Naive B cell (primary cell): ENCODE data around the gene HES3. TPM values are rescaled to one million over a fixed set of nuclear protein-coding genes. Genes with fewer than 3 reads are reported as not detected.

ENCODE experiments used
- ATAC-seq, 2 donors: fragments of 150-1000 bp; cut with Tn5 transposase; 2 replicates each; pipeline ENCODE4 v1.10.0; 2021; ENCODE audit warnings: low read depth in 2 of 2, mild to moderate bottlenecking in 2 of 2, moderate library complexity in 2 of 2
- DNase-seq: peaks from one replicate; pipeline ENCODE4 v3.0.0; 2022
- H3K27ac Mint-ChIP-seq, 6 donors: one replicate each; pipeline ENCODE4 v1.8.0; 2020 to 2022; ENCODE audit warnings: mild to moderate bottlenecking in 6 of 6, mixed read lengths in 6 of 6, moderate library complexity in 5 of 6, inconsistent platforms in 2 of 6
- H3K27me3 Mint-ChIP-seq, 3 donors: one replicate each; pipeline ENCODE4 v1.8.0; 2021 to 2022; ENCODE audit warnings: mixed read lengths in 3 of 3, mild to moderate bottlenecking in 1 of 3
- H3K36me3 Mint-ChIP-seq, 2 donors: one replicate each; pipeline ENCODE4 v1.8.0; 2020 to 2022; ENCODE audit warnings: mixed read lengths in 2 of 2, inconsistent platforms in 1 of 2, mild to moderate bottlenecking in 1 of 2
- H3K4me1 Mint-ChIP-seq, 3 donors: one replicate each; pipeline ENCODE4 v1.8.0; 2020 to 2022; ENCODE audit warnings: mixed read lengths in 3 of 3, inconsistent platforms in 1 of 3, mild to moderate bottlenecking in 1 of 3, moderate library complexity in 1 of 3
- H3K4me3 Mint-ChIP-seq, 8 donors: one replicate each; pipeline ENCODE4 v1.8.0; 2020 to 2022; ENCODE audit warnings: mild to moderate bottlenecking in 8 of 8, mixed read lengths in 8 of 8, moderate library complexity in 8 of 8, inconsistent platforms in 2 of 8
- H3K9me3 Mint-ChIP-seq, 7 donors: one replicate each; pipeline ENCODE4 v1.8.0; 2020 to 2022; ENCODE audit warnings: mixed read lengths in 7 of 7, mild to moderate bottlenecking in 5 of 7, inconsistent platforms in 2 of 7, moderate library complexity in 1 of 7
- polyA plus RNA-seq, 6 donors: library from polyadenylated mRNA; unstranded; fragments of 300-500 nt; fragmentation: Illumina TruSeq; gene quantifications; one replicate each; pipeline ENCODE4 v1.2.3, GENCODE V29; 2021; ENCODE audit warnings: low read depth in 6 of 6

Gene HES3
- polyA plus RNA-seq, 6 donors from 2014 or later: not detected

GRCh38 chr1:6252374-6252710, 8.4 kb downstream of the HES3 start:
- H3K9me3 Mint-ChIP-seq: no peaks in the 10 kb centered on the region
- DNase-seq (no peak), ATAC-seq (no peak)
- H3K4me1 Mint-ChIP-seq: no peaks in the 10 kb centered on the region
- no peak overlapping the region for H3K27ac Mint-ChIP-seq
- H3K36me3 Mint-ChIP-seq: no peaks in the 10 kb centered on the region
- H3K4me3 Mint-ChIP-seq: no peak overlapping the region
- peaks cover 31 to 57% (median 43%) of the 10 kb centered on the region in 3 donors for H3K27me3 Mint-ChIP-seq

GRCh38 chr1:6253380-6253779, 9.4 kb downstream of the HES3 start:
- Mint-ChIP-seq H3K36me3 (no peaks in the 10 kb centered on the region), H3K4me3 (no peak overlapping the region), H3K27me3 (peaks cover 21 to 57% (median 40%) of the 10 kb centered on the region in 3 donors), H3K4me1 (no peaks in the 10 kb centered on the region), H3K27ac (no peak overlapping the region), H3K9me3 (no peaks in the 10 kb centered on the region)
- DNase-seq (no peak), ATAC-seq (no peak)

GRCh38 chr1:6254691-6255090, 10.7 kb downstream of the HES3 start:
- H3K4me3 Mint-ChIP-seq: no peak overlapping the region
- ATAC-seq (no peak), DNase-seq (no peak)
- no peaks in the 10 kb centered on the region for H3K36me3 Mint-ChIP-seq
- no peak overlapping the region for H3K27ac Mint-ChIP-seq
- peaks cover 0 to 6% (median 3%) of the 10 kb centered on the region in 3 donors for H3K4me1 Mint-ChIP-seq
- H3K27me3 Mint-ChIP-seq: peaks cover 30 to 62% (median 42%) of the 10 kb centered on the region in 3 donors
- no peaks in the 10 kb centered on the region for H3K9me3 Mint-ChIP-seq

DNA sequence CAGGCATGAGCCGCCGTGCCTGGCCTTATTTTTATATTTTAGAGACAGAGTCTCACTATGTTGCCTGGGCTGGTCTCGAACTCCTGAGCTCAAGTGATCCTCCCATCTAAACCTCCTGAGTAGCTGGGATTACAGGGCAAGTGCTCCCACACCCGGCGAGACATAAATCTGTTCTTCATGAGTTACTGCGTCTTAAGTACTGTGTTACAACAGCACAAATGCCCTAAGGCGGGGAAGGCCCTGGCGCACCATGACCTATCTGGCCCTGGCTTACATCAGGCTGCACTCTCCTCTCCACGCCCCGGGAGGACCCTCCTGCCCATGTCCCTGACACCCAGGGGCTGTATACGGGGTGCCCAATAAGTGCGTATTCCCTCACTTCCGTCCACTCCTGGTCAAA, 12.7 kb downstream of the HES3 start:
- no peak overlapping the region for H3K4me3 Mint-ChIP-seq
- no peak overlapping the region for H3K27ac Mint-ChIP-seq
- no peaks in the 10 kb centered on the region for H3K9me3 Mint-ChIP-seq
- peaks cover 25 to 53% (median 30%) of the 10 kb centered on the region in 3 donors for H3K27me3 Mint-ChIP-seq
- ATAC-seq (no peak), DNase-seq (no peak)
- H3K4me1 Mint-ChIP-seq: peaks cover 0 to 13% (median 3%) of the 10 kb centered on the region in 3 donors
- H3K36me3 Mint-ChIP-seq: no peaks in the 10 kb centered on the region

- ATAC-seq (no peak), DNase-seq (no peak)
- Mint-ChIP-seq H3K27me3 (peaks cover 20 to 53% (median 33%) of the 10 kb centered on the region in 3 donors), H3K36me3 (no peaks in the 10 kb centered on the region), H3K9me3 (no peaks in the 10 kb centered on the region), H3K4me1 (peaks cover 0 to 20% (median 7%) of the 10 kb centered on the region in 3 donors), H3K27ac (peak overlapping the region in 1 of 6 donors; percentile 1), H3K4me3 (no peak overlapping the region)
These were observed 13.6 kb downstream of the HES3 start for GRCh38 chr1:6257541-6258069.

GRCh38 chr1:6258675-6259074, 14.7 kb downstream of the HES3 start:
- Mint-ChIP-seq H3K9me3 (no peaks in the 10 kb centered on the region), H3K27ac (peak overlapping the region in 1 of 6 donors; percentile 37), H3K36me3 (no peaks in the 10 kb centered on the region), H3K27me3 (peaks cover 20 to 55% (median 38%) of the 10 kb centered on the region in 3 donors), H3K4me1 (peaks cover 0 to 20% (median 7%) of the 10 kb centered on the region in 3 donors), H3K4me3 (peak overlapping the region in 5 of 8 donors; percentile 56 to 84 (median 61))
- ATAC-seq (no peak), DNase-seq (no peak)

DNA sequence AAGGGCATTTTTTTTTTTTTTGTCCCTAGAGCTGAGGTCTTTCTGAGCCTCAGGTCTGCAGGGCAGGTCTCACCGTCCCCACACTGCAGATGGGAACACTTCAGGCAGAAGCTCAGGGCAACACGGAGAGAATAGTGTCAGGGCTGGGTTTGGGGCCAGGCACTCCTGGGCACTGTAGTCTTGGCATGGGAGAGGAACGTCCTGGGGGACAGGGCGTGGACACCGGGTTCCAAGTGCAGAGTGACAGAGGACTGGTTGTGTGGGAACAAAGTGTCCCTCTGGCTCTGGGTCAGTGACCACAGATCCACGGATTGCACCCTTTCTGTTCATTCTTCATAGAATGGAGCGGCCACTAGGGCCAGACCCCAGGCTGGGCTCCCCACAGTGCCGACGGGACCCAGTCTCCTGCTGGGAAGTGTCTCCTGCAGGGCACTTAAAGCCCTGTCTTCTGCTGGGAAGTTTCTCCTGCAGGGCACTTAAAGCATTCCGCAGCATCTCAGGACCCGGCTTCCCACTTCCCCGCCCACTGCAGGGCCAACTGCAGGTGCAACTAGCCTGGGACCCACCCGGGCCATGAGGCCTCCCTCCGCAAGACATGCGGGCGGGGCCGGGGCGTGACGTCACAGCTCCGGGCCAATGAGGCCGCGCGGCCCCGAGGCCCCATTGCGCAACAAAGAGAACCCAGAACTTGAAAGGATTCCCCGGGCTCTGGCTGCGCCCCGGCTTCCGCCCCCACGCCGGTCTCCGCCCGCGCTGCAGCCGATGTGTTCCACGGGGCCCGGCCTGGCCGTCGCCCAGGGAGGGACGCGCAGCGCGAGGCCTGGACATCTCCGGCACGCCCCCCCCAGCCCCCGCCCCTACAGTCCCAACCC, 15.7 kb downstream of the HES3 start:
- Mint-ChIP-seq H3K36me3 (no peaks in the 10 kb centered on the region), H3K4me3 (peak overlapping the region; percentile 56 to 84 (median 70)), H3K27me3 (peaks cover 16 to 59% (median 43%) of the 10 kb centered on the region in 3 donors), H3K4me1 (peaks cover 0 to 20% (median 7%) of the 10 kb centered on the region in 3 donors), H3K27ac (peak overlapping the region in 1 of 6 donors; percentile 12), H3K9me3 (no peaks in the 10 kb centered on the region)
- DNase-seq: peak; percentile 58
- peak; percentile 83 for ATAC-seq

DNA sequence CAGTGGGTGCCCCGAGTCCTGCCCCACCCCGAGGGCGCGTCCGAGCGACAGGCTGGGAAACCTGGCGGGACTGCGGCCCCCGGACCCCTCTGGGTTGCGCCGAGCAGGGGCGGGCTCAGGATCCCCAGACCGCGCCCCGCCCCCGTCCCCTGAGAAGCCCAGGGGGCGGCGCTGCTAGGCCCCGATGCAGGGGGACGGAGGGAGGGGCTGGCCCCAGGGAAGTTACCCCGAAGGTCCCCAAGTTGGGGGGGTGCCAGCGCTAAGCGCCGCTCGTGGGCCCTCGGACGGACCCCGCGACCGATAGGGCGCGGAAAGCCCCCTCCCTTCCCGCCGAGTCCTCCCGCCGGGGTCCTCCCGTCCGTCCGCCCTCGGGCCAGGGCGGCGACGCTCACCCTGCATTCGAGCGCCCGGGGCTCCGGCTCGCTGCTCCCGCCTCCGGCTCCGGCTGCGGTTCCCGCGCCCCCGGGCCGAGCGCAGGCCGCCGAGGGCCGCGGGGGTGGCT, 16.5 kb downstream of the HES3 start:
- H3K9me3 Mint-ChIP-seq: no peaks in the 10 kb centered on the region
- no peak overlapping the region for H3K27ac Mint-ChIP-seq
- H3K27me3 Mint-ChIP-seq: peaks cover 16 to 59% (median 43%) of the 10 kb centered on the region in 3 donors
- H3K4me1 Mint-ChIP-seq: peaks cover 0 to 20% (median 7%) of the 10 kb centered on the region in 3 donors
- peak overlapping the region in 1 of 8 donors; percentile 58 for H3K4me3 Mint-ChIP-seq
- DNase-seq (no peak), ATAC-seq (peak; percentile 48 to 49)
- no peaks in the 10 kb centered on the region for H3K36me3 Mint-ChIP-seq

DNA sequence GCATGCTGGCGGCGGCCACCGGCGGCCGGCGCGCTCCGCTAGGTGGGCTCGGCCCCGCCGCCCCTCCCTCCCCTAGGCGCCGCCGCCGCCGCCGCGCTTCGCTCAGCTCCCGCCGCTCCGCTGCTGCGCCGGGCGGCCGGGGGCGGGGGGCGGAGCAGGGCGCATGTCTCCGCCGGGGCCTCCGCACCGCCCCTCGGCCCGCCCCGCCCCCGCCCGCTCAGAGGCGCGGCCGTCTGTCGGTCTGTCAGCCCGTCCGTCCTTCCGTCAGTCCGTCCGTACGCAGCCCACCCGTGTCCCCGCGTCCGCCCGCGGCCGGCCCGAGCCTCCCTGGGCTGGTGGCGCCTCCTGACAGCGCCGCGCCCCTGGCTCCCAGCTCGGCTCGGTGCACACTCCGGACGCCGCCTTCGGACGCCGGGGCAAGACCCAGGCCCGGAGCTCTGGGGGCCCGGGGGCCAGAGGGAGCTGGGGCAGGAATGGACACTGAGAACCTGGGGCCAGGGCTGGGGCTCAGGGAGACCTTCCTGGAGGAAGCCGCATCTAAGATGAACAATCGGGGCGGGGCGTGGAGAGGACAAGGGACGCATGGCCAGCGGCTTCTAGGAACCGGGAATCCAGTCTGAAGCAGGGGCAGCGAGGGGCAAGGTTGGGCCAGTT, 17.1 kb downstream of the HES3 start, which contains the start of gene GPR153:
TSS of gene GPR153 (minus strand) at position 138 of the 654 bp plus-strand sequence. CDS start 6,193 bp downstream, outside the sequence.
- Mint-ChIP-seq H3K4me1 (peaks cover 0 to 20% (median 7%) of the 10 kb centered on the region in 3 donors), H3K27ac (no peak within 1 kb of the TSS), H3K9me3 (no peaks in the 10 kb centered on the region), H3K36me3 (no peaks in the 10 kb centered on the region), H3K27me3 (peaks cover 16 to 59% (median 43%) of the 10 kb centered on the region in 3 donors), H3K4me3 (peak within 1 kb of the TSS; percentile 63 to 85 (median 72))
- ATAC-seq: peak; percentile 26 to 40
- DNase-seq: no peak

DNA sequence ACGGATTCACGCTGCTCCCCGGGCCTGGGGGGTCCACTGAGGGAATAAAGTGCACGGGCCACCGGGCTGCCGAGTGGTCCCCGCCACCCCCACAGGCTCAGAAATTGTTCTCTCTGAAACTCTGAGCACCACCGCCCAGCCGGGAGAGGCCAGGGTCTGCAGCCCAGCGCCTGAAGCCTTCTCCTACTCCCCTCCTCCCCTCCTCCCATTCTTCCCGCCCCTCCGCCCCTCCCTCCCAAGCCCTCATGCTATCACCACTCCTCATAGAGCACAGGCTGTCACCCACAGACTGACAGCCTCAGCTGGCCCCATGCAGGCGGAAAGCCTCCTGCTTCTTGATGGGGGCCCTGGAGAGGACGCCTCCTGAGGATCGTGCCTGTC, 17.6 kb downstream of the HES3 start:
- ATAC-seq (no peak), DNase-seq (no peak)
- H3K9me3 Mint-ChIP-seq: no peaks in the 10 kb centered on the region
- no peaks in the 10 kb centered on the region for H3K36me3 Mint-ChIP-seq
- peak overlapping the region; percentile 63 to 85 (median 72) for H3K4me3 Mint-ChIP-seq
- no peak overlapping the region for H3K27ac Mint-ChIP-seq
- H3K4me1 Mint-ChIP-seq: peaks cover 0 to 20% (median 7%) of the 10 kb centered on the region in 3 donors
- peaks cover 14 to 57% (median 43%) of the 10 kb centered on the region in 3 donors for H3K27me3 Mint-ChIP-seq

DNA sequence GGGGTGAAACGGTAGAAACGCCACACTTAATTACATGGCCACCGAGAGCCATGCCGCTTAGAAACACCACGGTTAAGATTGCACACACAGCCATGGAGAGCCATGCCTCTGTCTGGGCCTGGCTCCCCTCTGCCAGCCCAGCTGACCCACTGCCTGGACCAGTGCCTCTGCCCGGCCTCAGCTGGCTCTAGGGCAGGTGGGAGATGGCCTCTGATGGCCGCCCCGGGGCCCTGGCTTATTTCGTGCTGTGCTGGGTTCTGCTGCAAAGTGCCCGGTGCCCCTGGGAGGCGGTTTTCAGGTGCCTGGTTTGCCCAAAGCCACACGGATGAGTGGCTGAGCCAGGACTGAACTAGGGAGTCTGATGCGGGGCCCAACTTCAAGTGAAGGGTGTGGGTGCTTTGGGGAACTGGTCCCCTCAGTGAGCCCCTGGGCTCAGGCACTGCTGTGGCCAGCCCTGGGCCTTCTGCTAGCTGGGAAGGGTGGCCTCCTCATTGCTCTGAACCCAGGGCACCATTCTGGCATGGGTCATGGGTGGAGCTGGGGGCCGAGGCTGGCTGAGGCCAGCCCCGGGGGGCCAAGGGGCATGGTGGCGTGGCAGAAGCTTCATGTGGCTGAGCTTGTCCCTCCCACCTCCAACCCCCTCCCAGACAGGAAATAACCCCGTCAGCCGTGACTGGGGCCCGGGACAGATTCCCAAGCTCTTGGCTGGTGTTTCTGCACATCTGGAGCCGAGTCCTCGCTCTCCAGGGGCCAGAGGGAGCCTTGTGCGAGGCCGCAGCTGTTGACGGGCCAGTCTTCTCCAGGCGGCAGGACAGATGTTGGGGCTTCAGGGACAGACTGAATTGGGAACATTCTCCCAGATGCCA, 18.8 kb downstream of the HES3 start:
- Mint-ChIP-seq H3K36me3 (no peaks in the 10 kb centered on the region), H3K4me1 (peaks cover 0 to 20% (median 7%) of the 10 kb centered on the region in 3 donors), H3K9me3 (no peaks in the 10 kb centered on the region), H3K4me3 (peak overlapping the region in 2 of 8 donors; percentile 61 to 73), H3K27ac (no peak overlapping the region), H3K27me3 (peaks cover 10 to 46% (median 32%) of the 10 kb centered on the region in 3 donors)
- ATAC-seq (no peak), DNase-seq (no peak)

DNA sequence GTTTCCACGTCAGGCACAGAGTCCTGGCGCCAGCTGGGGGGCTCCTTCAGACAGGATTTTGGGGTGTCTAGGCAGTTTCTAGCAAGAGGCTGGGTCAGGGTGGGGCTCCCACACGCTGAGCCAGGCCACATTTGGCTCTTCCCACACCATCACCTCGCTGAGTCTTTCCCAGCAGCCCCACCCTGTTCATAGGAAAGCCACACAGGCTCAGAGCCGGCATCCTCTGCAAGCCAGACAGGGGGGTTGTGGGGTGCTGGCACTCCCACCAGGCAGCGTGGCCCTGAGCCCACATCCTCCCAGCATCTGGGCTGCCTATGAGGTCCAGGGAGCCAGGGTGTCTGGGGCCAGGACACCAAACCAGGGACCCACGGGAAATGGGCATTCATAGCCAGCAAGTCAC, 19.7 kb downstream of the HES3 start:
- ATAC-seq (no peak), DNase-seq (no peak)
- Mint-ChIP-seq H3K36me3 (no peaks in the 10 kb centered on the region), H3K4me3 (peak overlapping the region in 1 of 8 donors; percentile 39), H3K27me3 (peaks cover 10 to 36% (median 31%) of the 10 kb centered on the region in 3 donors), H3K4me1 (peaks cover 0 to 20% (median 7%) of the 10 kb centered on the region in 3 donors), H3K9me3 (no peaks in the 10 kb centered on the region), H3K27ac (peak overlapping the region in 1 of 6 donors; percentile 18)
